GM21737 (cell line): ENCODE results near the gene CHRNA5.
"Not testable (repeated sequence)": the region's sequence is repeated elsewhere in the genome, so short reads cannot be mapped to it uniquely, and the experiment has no call there.

Experiments
- ATAC-seq: cut with Tn5 transposase; IDR thresholded peaks from one replicate; pipeline ENCODE4 v1.9.1; 2021; ENCODE audit warnings: mild to moderate bottlenecking, moderate library complexity; ENCODE audit not compliant: unreplicated experiment

The CHRNA5 gene

DNA sequence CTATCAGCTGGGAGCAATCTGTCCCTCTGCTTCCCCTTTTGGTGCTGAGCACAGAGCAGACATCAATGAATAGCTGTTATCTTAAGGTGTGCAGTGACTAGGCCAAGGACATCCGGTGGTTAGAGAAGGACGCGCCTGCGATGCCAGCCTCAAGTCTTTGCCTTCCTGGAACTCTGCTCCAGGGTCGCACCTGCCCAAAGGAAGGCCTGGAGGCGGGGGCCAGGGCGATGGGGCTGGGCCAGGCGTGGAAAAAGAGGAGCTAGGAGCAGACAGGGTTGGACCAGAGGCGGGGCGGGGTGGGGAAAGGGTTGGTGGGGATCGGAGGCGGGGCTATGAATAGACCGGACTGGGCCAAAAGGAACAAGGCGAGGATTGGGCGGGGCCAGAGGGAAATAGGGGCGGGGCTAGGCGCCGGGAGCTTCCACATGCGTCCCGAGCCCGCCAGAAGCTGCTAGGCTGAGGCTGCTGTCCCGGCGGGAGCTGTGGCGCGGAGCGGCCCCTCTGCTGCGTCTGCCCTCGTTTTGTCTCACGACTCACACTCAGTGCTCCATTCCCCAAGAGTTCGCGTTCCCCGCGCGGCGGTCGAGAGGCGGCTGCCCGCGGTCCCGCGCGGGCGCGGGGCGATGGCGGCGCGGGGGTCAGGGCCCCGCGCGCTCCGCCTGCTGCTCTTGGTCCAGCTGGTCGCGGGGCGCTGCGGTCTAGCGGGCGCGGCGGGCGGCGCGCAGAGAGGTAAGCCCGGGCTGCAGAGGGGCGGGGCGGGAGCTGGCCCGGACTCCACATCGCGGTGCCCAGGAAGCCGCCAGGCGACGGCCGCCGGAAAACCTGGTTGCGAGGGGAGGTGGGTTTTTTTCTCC lies at the start of gene CHRNA5:
TSS of gene CHRNA5 (plus strand) at position 424 of the 854 bp plus-strand sequence. CDS start at position 624, 200 bp downstream.
- peak; percentile 51 for ATAC-seq

DNA sequence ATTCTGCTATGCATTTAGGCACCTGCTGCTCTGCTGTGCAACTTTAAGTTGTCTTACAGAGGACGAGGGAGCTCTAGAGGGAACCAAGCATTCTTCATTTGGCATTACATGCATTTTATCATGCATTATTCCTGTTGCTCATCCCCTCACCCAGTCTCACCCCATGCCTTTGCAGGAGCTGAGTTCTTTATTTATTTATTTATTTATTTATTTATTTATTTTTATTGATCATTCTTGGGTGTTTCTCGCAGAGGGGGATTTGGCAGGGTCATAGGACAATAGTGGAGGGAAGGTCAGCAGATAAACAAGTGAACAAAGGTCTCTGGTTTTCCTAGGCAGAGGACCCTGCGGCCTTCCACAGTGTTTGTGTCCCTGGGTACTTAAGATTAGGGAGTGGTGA lies 45.3 kb upstream of the CHRNA5 start:
- not testable (repeated sequence) for ATAC-seq

DNA sequence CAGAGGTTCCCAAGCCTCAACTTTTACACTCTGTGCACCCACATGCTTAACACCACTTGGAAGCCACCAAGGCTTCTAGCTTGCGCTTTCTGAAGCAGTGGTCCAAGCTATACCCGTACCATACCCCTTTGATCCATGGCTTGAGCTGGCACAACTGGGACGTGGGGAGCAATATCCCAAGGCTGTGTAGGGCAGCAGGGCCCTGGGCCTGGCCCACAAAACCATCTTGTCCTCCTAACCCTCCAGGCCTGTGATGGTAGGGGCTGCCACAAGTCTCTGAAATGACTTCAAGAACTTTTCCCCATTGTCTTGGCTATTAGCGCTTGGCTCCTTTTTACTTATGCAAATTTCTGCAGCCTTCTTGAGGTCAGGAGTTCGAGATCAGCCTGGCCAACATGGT lies 41.1 kb upstream of the CHRNA5 start:
- no peak for ATAC-seq

DNA sequence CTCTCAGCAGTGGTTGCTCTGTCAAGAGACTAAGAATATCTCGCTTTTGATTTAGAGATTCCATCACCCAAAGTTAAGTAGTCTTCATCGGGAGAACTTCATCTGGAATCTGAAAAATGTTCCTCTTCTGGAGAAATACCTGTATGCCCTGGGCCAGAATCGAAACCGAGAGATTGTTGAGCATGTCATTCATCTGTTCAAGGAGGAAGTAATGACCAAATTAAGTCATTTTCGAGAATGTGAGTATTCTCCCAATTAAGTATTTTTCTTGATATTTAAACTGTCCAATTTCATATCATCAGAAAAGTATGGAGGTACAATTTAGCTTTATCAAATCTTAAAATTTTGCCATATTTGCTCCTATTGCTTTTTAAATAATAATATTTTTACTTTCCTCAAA lies 38.0 kb upstream of the CHRNA5 start:
- no peak for ATAC-seq

DNA sequence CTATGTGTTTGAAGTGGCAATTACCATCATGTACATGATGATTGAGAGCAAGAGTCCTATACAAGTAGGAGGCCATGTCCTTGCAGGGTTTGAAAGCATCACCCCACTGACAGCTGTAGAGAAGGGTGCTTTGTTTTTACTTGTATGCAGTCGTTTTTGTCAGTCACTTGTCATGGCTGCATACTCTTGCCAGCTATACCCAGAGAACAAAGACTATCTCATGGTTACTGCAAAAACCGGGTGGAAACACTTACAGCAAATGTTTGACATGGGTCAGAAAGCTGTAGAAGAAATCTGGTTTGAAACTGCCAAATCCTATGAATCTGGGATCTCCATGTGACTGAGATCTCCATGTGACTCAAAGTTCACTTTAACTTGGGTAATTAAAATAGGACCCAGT lies 32.0 kb upstream of the CHRNA5 start:
- no peak for ATAC-seq

DNA sequence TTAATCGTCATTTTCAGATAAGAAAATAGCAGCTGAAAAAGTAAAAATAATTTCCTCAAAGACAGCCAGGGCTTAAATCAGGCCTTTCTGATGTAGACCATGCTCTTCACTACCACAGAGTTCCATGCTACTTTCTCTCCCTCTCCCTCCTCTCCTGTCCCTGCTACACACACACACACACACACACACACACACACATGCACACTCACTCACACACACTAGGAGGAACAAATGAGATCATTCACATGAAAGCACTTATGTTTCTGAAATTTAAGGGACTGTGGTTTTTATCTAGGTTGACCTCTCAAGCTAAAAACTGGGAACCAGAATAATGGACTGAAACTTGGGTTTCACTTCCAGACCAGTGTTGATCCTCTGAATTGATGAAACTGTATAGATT lies 29.2 kb upstream of the CHRNA5 start:
- ATAC-seq: no peak

DNA sequence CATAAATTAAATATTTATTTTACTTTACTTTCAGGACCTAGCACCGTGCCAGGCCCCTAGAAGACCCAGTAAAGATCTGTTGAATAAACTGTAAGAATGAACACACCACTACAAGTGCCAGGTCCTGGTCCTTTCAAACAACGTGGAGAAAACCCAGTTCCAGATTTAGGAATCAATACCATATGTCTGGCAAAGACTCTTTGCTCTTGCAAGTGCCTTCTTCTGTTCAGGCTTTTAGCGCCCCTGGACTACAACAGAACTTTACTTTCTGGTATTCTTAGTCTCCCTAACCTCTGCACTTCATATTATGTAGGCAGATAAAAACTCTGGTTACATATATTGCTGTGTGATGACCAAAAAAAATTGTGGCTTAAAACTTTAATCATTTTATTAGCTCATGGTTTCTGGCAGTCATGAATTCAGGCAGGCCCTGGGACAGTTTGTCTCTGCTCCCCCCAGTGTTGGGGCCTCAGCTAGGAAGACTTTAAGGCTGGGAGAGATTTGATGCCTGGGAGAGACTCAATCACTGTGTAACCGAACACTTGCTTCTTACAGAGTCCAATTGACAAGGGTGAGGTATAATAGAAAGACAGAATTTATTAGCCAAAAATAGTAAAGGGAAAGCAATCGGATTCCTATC lies 27.9 kb upstream of the CHRNA5 start:
- no peak for ATAC-seq

DNA sequence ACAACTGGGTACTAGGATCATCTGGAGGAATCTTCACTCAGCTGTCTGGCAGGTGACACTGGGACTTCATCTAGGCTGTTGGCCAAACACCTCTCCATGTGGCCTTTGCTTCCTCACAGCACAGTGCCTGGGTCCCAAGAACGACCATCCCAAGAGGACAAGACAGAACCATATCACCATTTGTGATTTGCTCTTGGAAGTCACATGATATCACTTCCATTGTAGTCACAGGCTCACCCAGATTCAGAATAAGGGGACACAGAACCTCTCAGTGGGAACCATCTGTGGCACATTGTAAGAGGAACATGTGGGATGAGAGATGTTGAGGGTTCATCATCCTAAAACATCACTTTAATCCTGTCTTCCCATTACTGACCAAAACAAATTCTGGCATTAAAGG lies 27.0 kb upstream of the CHRNA5 start:
- ATAC-seq: no peak

DNA sequence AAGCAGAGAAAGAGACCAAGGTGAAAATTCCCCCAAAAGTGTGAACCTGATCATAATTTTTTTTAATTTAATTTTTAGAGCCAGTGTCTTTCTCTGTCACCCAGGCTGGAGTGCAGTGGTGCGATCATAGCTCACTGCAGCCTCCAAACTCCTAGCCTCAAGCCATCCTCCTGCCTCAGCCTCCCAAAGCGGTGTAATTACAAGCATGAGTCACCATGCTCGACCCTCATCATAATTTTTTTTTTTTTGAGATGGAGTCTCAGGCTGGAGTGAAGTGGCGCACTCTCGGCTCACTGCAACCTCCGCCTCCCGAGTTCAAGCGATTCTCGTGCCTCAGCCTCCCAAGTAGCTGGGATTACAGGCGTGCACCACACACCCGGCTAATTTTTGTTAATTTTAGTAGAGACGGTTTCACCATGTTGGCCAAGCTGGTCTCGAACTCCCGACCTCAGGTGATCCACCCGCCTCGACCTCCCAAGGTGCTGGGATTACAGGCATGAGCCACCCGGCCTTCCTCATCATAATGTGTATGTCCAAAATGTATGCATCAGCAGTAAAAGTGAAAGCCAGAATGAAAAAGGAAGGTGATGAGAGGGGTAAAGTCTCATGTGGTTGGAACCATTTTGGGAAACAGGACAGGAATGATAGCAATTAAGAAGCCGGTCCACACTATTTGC lies 25.7 kb upstream of the CHRNA5 start:
- ATAC-seq: not testable (repeated sequence)

DNA sequence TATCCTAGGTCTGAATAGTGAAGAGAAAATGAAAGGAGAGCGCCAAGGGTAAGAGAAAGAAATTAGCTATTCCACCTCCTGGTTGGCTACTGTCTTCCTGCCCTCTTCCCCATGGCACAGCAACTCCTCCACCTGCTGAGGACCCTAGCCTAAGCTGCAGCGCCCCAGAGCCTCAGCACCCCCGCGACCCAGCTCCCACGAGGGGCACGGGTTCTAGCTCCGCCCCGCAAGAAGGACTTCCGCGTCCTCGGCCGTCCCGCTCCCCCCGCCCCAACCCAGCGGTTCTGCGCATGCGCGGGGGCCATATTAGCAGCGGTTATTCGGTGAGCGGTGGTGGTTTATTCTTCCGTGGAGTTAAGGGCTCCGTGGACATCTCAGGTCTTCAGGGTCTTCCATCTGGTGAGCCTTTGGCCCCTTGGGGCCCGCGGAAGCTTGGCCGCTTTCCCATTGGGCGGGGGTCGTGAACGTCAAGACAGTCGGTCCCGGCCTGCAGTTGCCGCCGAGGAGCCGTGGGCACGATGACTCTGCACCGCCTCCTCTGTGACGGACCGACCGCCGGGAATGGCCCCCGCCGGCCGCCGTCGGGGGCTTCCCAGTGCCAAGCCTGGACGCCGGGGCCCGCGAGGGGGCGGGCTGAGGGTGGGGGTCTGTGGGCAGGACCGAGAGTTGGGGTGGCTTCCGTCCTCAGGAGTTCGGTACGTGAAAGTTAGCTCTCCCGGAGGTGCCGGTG lies 25.0 kb upstream of the CHRNA5 start, which contains the start of gene PSMA4:
TSS of gene PSMA4 (plus strand) at position 304 of the 730 bp plus-strand sequence. CDS start 1,484 bp downstream, outside the sequence.
- peak; percentile 71 for ATAC-seq

DNA sequence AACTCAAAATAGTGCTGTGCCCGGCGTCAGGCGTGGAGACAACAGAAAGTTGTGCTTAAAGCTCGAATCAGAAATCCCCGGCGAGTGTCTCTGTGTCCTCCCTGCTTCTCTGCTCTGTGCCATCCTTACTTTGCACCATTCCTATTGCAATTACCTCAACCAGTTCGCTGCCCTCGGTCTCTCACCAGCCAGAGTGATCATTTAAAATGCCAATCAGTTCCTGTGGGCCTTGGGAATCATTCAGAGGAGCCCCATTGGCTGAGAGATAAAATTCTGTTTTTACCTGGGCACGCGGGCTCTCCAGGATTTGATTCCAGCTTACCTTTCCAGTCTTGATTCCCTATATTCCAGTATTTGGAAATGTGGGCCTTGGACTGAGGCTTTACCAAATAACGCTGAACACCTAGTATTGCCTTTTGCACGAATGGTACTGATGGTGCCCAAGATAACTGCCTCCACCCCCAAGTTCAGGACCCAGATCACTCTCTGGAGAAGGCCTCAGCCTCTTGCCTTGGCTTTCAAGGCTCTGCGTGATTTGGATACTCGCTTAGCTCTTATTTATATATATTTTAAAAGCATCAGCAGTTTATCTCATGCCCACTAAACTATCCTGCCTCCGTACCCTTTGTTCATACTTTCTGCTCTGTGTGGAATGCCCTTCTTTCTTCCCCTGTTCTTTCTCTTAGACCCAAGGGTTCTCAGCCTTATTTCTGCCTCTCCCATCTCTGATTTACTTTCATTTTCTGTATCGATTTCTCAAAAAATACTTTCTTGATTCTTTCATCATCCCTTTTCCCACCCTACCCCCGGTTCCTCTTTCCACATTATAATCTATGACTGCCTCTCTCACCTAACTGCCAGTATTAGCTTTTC lies 24.2 kb upstream of the CHRNA5 start:
- ATAC-seq: no peak

DNA sequence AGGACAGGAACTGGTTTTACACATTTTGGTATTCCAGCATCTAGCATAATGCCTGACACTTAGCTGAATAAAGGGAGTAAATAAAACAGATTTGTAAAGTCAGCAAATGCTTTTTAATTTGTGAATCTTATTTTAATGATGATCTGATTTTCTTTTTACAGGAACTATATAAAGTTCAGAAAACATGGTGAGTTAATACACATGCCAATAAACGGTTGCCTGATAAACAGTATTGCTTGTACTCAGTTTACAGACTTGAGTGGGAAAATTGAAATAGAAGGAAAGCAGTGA lies 23.6 kb upstream of the CHRNA5 start:
- ATAC-seq: no peak

DNA sequence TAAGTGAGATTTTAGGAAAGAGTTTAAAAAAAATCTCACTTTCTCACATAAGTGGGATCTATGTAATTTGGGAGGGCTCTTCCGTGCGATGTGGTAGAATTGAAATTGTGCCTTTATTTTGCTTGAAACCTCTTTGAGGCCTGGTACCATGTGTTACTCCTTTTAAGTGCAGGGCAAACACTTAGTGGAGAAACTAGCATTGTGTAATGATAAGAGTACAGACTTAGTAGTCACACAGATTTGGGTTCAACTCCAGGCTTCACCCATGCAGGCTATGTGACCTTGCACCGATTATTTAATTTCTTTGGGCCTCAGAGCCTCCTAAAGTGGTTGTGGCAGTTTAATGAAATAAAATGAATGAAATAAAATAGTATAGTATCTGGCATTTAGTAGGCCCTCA lies 22.7 kb upstream of the CHRNA5 start:
- ATAC-seq: no peak

DNA sequence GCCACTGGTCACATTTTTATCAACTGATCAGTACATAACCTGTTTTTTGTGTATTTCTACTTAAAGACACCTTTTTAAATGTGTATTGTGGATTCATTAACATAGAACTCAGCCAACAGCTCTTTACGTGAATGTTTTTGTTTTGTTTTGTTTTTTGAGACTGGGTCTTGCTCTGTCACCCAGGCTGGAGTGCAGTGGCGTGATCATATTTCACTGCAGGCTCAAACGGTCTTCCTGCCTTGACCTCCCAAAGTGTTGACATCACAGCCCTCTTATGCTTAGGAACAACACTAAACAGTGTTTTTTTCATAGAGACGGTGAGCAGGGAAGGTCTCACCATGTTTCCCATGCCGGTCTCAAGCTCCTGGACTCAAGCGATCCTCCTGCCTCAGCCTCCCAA lies 15.1 kb upstream of the CHRNA5 start:
- ATAC-seq: no peak

DNA sequence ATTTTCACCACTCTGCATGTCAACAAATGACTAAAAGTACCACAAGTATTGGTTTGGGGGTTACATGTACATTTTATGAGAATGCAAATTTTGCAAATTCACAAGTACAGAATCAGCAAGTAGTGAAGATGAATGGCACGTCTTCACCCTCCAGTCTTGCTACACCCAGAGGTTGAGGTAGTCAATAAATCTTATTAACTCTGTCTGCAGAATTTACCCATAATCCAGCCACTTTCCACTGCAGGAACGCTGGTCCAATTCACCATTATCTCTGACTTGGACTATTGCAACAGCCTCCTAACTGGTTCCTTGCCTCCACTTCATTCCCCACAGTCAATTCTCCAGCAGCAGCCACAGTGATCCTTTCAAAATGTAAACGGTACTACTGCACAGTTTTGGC lies 14.5 kb upstream of the CHRNA5 start:
- no peak for ATAC-seq

DNA sequence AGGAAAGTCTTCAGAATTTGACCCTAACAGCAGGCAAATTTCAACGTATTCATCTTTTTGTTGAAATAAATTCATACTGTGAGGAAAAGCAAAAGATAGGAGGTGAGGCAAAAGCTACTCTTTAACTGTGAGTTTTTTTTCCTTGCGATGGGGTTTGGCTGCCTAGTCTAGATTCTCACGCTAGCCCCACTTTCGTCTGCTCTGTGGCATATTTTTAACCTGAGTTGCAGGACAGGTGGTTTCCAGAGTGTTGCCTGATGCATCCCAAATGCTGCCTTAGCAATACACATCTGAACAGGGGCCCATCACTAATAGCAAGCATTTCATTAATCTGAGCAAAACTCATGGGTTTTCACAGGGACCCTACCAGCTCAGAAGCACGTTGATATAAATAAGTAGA lies 13.4 kb upstream of the CHRNA5 start:
- ATAC-seq: no peak

DNA sequence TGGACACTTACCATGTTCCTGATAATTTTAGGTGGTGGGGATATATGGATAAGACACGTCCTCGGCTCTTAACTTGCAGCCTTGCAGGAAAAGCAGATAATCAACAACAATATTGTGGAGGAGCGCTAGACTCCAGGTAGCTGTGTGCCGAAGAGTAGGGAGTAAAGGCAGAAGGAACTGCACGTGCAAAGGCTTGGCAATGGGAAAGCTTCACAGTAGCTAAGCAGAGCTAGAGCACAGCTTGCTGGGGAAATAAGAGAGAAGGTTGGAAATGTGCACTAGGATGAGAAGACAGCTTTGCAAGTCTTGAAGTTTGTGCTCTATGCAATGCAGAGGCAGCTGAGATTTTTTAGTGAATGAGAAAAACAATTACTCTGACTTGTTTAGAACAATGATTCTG lies 12.7 kb upstream of the CHRNA5 start:
- no peak for ATAC-seq

DNA sequence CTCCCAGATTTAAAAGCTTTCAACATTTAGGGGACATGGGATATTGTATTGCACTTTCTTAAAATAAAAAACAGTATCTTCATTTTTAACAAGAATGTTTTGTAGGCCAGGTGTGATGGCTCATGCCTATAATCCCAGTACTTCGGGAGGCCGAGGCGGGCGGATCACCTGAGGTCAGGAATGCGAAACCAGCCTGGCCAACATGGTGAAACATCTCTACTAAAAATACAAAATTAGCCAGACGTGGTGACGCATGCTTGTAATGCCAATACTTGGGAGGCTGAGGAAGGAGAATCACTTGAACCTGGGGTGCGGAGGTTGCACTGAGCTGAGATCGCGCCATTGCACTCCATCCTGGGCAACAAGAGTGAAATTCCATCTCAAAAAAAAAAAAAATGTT lies 5.1 kb upstream of the CHRNA5 start:
- ATAC-seq: not testable (repeated sequence)

DNA sequence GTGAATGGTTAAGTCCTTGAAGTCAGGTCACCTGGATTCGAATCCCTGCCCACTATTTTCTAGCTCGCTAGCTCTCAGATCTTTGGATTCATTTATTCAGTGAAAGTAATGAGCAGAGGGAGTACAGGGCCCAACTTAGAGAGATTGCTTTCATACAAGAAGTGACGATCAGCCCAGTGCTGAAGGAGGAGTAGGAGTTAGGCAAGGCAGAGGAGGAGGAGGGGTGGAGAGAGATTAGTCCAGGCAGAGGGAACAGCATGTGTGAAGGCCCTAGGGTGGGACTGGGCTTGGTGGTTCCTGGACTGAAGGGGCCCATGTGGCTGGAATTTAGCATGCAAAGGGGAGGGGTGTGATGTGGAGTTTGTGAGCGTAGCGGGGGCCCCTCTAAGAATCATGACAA lies 3.8 kb upstream of the CHRNA5 start:
- no peak for ATAC-seq

DNA sequence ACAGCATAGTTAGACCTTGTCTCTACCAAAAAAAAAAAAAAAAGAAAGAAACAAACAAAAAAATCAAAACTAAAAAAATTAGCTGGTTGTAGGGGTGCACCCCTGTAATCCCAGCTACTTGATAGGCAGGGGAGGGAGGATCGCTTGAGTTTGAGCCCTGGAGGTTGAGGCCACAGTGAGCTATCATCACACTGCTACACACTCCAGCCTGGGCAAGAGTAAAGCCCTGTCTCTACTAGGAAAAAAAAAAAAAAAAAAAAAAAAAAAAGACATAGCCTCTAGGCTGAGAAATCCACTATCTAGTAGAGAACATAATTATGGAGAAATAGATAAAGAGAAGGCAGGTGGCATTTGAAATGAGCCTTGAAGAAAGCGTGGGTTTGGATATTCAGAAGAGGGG lies 2.2 kb upstream of the CHRNA5 start:
- ATAC-seq: no peak
